Glomerular endothelial cell (primary cell): ENCODE data around the gene TSPAN32. TPM values are rescaled to one million over a fixed set of nuclear protein-coding genes. Genes with fewer than 3 reads are reported as not detected.

ENCODE experiments used
- DNase-seq: peaks from one replicate; pipeline ENCODE4 v3.0.0-alpha.2; 2011; ENCODE audit warnings: low read depth, low spot score; ENCODE audit errors: extremely low read depth
- total RNA-seq: library from RNA; depleted of rRNA; stranded (reverse); fragments of >200 nt; gene quantifications from 2 replicates; pipeline ENCODE4 v1.2.3, GENCODE V29; 2015

Gene TSPAN32
- total RNA-seq, result not detected in 2 replicates

GRCh38 chr11:2301631-2302305 is at the start of gene TSPAN32, which contains the start of gene C11orf21:
TSPAN32 (plus strand) TSS chr11:2302013; CDS start chr11:2302150, 137 bp downstream.
C11orf21 (minus strand) TSS chr11:2301918; CDS start chr11:2301808, 110 bp downstream.
- no peak for DNase-seq

GRCh38 chr11:2252018-2252417 is 49.8 kb upstream of the TSPAN32 start:
- no peak for DNase-seq

- no peak for DNase-seq
Measured at GRCh38 chr11:2256293-2256913, 45.4 kb upstream of the TSPAN32 start.

GRCh38 chr11:2256951-2257700 is 44.7 kb upstream of the TSPAN32 start:
- no peak for DNase-seq

GRCh38 chr11:2258501-2259465 is 43.0 kb upstream of the TSPAN32 start:
- DNase-seq, result no peak

GRCh38 chr11:2259466-2259830 is 42.4 kb upstream of the TSPAN32 start:
- DNase-seq, result no peak

- DNase-seq, result no peak
Measured at GRCh38 chr11:2259897-2260451, 41.8 kb upstream of the TSPAN32 start.

- DNase-seq, result no peak
Measured at GRCh38 chr11:2260491-2261364, 41.1 kb upstream of the TSPAN32 start.

- no peak for DNase-seq
Measured at GRCh38 chr11:2261436-2262230, 40.2 kb upstream of the TSPAN32 start.

GRCh38 chr11:2262301-2263070 is 39.3 kb upstream of the TSPAN32 start:
- no peak for DNase-seq

GRCh38 chr11:2263071-2263565 is 38.7 kb upstream of the TSPAN32 start:
- no peak for DNase-seq

- no peak for DNase-seq
Measured at GRCh38 chr11:2263724-2264360, 38.0 kb upstream of the TSPAN32 start.

- DNase-seq, result no peak
Measured at GRCh38 chr11:2264366-2265053, 37.3 kb upstream of the TSPAN32 start.

- DNase-seq, result no peak
Measured at GRCh38 chr11:2265396-2265795, 36.4 kb upstream of the TSPAN32 start.

- DNase-seq, result no peak
Measured at GRCh38 chr11:2265854-2266585, 35.8 kb upstream of the TSPAN32 start.
